ENCODE measurements around the gene ESPNL. TPM values are rescaled to one million over a fixed set of nuclear protein-coding genes. Genes with fewer than 3 reads are reported as not detected.
"Not testable (repeated sequence)": the region's sequence is repeated elsewhere in the genome, so short reads cannot be mapped to it uniquely, and the experiment has no call there.

ESPNL gene
- total RNA-seq, 1 donor from 2014 or later, result under 0.01 TPM

DNA sequence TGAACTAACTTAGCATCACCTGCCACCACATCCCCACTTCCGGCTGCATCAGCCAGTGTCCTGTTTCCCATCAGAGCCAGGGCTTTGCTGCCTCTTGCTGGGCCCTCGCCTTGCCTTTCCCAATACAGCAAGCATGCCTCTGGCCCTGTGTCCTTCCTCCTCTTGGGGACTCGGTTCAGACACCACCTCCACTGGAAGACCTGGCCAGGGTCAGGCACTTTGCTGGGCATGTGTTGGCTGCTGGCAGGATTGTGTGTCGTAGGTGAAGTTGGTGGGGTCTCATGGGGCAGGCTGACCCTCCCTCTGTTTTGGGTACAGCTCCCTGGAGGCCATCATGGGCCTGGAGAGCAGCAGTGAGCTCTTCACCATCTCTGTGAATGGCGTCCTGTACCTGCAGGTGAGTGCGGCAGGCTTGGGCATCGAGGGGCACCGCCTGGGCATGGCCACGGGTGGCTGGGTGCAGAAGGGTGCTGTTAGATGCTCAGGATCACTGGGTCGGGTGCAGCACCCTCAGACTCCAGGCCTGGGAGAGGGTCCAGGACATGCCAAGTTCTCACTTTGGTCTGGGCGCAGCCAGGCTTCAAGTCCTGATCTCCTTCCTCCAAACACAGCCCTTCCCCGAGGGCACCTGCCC is 65.3 kb downstream of the ESPNL start:
- no peak for FAIRE-seq
- DNase-seq (ENCODE audit: low spot score in 2 of 2), result peak in 1 of 2 donors; percentile 11

DNA sequence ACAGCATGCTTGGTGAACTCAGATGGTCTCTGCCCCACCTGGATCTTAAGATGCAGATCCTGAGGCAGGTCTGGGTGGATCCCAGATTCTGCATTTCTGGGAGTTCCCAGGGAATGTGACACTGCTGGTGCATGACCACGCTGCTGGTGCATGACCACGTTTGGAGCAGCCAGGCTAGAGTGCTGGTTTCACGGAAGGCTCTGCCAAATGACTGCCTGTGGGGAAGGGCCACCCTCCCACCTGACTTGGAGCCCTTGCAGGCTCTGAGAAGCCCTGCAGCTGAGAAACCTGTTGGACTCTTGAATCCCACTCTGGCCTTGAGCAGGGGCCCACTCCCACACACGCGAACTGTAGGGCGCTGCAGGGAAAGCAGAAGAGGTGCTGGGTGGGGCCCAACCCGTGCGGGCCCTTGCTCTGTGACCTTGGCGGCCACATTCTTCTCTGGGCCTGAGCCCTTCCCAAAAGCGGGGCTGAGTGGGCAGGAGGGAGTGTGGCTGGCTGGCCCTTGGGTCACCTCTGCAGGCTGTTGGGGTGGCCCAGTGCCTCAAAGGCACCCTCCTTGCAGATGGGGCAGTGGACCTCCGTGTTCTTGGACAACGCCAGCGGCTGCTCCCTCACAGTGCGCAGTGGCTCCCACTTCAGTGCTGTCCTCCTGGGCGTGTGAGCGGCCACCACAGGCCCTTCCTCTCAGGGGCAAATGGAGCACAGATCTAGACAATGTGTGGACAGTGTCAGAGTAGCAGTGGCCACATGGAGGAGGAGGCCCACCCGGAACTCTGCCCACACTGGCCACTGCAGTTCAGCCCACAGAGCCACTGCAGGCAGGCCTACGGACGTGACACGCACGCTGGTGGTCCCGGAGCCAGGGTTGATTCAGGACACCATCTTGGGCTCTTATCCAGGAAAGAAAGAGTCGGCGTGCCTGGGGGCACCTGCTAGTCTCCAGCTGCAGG is 66.5 kb downstream of the ESPNL start:
- no peak for FAIRE-seq
- no peak for DNase-seq (ENCODE audit: low spot score in 2 of 2)

DNA sequence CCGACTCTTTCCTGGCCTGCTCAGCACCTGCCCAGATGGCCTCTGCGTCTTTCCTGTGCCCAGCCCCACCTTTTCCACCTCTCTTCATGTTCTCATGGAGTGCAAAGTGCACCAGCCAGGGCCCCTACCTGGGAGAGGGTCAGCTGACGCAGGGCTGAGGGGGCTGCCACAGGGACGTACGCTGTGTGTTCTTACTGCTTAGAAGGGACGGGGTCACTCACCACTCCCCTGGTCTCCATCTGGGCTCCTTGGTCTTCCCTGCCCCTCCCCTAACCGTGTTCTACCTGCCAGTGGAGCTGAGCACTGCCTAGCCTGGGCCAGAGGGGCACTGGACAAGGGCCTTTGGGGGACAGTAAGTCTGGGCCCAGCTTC is 67.2 kb downstream of the ESPNL start:
- DNase-seq (ENCODE audit: low spot score in 2 of 2) (no peak), FAIRE-seq (no peak)

DNA sequence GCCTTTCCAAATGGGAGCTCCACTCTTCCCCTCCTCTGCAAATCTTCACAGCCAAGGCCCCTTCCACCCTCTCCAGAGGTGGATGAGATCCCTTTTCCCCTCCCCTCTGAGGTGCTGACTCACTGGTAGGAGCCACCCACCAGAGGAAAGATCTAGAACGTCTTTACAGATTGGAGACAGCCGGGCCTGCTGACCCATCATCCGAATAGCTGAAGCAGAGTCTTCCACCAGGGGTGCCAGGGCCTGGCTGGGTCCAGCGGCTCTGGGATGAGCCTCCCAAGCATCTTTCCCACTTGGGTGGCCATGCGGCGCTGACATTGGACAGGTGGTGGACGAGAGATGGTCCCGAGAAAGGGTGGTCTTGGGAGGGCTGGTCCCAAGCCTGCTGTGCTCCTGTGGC is 67.6 kb downstream of the ESPNL start:
- FAIRE-seq, result no peak
- DNase-seq (ENCODE audit: low spot score in 2 of 2), result no peak

DNA sequence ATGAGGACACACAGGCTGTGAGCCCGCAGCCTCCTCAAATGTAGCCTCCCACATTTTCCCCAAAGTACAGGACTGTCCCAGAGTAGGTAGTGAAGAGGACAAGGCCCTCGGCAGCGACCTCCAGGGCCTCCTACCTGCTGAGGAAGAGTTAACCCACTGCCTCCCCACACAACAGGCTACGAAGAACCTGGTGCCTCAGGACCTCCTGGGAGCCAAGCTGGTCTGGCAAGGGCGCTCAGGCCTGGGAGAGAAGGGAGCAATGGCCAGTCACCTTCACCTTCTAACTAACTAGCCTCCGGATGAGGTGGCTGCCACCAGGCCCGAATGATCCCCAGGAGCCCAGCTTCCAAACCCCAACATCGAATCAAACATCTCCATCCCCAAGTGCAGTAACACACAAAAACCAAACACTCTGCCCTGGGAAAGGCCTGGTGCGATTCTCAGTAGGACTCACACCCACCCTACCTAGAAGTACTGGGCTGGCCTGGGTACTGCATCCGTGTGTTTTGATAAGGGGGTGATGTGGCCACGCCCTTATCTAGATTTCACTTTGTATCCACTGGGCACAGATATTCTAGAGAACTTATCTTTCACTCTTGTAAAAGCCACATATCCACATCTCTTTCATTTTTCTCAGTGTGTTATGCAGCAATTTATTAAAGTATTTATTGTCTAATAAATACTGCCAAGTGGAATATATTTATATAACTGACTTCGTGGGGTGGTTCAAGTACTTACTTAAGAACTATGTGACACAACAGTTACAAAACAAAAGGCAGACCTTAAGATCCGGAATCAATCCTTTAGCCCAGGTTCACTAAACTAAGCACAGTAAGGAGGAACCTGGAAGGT is 68.3 kb downstream of the ESPNL start:
- no peak for FAIRE-seq

DNA sequence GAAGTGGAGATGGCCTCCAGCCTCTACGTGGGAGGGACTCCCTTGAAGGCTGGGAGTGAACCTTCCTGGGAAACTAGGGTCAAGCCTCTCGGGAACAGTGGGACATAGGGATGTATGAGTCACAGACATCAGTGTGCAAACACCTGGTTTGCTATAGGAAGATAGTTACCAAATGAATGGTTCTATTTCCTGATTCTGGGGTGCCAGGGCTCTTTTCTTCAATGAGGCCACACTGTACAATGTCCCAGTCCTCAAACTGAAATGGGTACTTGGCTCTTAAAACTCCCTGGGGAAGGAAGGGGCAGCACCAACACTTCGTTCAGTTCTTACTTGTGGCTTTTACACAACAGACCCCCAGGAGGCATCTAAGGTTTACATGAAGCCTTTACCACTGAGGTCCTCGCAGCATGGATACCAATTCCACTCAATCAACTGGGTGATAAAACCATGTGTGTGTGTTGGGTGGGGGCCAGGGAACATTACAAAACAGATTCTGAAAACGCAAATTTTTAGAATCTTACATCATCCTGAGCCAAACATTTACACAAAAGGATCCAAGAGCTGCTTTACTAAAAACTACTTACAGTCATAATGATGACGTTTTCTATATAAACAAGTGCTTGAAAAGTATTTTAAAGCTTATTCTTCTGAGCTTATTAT is 69.0 kb downstream of the ESPNL start:
- DNase-seq (ENCODE audit: low spot score in 2 of 2) (peak in 1 of 2 donors; percentile 21), FAIRE-seq (no peak)

More for the DNA sequence above, 68.3 kb downstream of the ESPNL start:
- no peak for DNase-seq (ENCODE audit: low spot score in 2 of 2)

DNA sequence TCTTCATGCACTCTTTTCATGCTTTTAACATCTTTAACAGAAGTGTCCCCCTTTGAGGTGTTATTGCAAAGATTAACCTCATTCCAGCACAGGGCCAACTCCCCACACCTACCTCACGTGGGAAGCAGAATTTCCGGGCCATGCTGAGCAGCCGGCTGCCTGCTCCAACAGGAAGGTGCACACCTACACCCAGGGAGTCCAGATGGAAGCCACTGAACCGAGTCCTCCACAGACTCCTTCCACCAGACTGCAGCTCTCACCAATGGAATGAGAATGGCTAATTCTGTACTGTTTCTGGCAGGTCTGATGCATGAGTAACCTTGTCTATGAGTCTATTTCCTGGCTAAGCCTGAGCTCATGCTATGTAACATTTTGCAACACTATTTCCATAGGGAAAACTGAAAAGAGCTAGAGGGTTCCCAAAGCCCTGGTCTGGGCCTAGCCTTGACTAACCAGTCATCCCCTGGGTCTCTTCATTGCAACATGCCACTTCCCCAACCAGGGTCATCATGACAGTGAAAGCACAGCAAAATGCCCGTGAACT is 69.6 kb downstream of the ESPNL start:
- DNase-seq (ENCODE audit: low spot score in 2 of 2), result peak in 1 of 2 donors; percentile 29
- FAIRE-seq, result no peak

DNA sequence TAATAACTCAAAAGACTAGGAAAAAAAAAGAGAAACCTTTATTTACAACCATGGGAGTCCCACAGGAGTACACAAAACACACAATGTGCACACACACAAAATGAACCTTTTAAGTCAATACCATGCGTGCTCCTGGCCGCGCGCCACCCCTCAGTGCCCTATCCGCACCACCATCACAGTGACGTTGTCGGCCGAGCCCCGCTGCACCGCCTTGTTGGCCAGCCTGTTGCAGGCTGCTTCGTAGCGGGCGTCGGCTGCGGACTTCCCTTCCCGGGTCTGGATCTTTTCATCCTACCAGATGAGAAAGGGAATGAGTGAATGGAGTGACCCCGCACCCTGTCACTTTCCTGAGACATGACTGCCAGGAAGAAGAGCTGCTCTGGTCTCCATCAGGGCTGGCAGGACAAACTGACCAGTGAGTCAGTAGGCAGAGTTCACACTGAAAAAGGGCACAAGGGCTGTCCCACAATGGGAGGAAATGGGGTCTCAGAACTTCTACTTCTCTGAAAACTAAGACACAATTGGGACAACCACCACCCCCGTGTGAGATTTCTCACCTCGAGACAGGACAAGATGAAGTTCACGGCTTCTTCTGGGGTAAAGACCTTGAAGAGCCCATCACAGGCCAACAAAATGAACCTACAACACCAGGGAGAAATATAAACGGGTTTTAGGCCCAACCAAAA is 70.4 kb downstream of the ESPNL start:
- DNase-seq (ENCODE audit: low spot score in 2 of 2), result no peak
- FAIRE-seq, result no peak

DNA sequence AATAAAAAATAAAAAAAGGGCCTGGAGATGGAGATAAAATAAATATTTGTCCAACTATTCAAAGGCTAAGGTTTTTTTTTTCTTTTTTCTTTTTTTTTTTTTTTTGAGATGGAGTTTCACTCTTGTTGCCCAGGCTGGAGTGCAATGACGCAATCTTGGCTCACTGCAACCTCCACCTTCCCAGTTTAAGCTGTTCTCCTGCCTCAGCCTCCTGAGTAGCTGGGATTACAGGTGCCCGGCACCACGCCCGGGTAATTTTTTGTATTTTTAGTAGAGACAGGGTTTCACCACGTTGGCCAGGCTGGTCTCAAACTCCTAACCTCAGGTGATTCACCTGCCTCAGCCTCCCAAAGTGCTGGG is 70.9 kb downstream of the ESPNL start:
- not testable (repeated sequence) for FAIRE-seq; DNase-seq (ENCODE audit: low spot score in 2 of 2)

DNA sequence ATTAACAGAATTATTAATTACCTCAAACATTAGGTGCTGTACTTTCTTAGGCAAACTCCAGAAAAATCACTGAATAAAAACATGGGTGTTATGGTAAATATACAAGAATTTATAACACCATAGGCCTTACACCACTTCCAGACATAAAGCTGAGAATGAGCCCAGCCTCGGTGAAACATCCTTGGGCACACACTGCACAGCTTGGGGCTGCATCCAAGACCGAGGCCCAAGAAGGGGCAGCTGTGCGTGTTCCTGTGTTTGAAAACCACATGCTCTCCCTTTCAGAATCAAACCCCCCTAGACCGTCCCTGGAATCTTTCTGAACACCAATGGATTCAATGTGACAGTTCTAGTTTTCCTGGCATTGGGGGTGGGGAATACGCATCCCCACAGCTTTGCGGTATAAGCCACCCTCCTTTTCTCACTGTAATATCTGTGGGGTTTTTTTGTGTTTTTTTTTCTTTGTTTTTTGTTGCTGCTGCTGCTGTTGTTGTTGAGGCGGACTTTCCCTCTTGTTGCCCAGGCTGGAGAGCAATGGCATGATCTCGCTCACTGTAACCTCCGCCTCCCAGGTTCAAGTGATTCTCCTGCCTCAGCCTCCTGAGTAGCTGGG is 71.5 kb downstream of the ESPNL start:
- DNase-seq (ENCODE audit: low spot score in 2 of 2), result no peak
- no peak for FAIRE-seq

DNA sequence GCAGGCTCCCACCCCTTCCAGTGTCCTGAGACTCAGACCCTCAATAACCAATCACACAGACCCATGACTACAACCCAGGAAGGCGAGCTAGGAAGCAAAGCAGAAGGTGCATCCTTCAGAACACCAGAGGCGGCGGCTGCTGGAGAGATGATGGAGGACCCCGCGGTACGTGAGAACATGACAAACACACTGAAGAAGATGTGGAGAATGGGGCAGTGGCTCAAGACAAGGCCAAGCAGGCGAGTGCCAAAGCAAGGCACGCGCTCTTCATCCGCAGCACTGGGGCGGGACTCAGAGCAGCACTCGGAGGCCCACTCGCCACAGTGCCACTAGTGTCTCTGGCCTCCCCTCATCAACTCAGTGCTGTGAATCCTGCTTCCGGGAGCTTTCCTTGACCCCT is 72.3 kb downstream of the ESPNL start:
- DNase-seq (ENCODE audit: low spot score in 2 of 2) (no peak), FAIRE-seq (no peak)

DNA sequence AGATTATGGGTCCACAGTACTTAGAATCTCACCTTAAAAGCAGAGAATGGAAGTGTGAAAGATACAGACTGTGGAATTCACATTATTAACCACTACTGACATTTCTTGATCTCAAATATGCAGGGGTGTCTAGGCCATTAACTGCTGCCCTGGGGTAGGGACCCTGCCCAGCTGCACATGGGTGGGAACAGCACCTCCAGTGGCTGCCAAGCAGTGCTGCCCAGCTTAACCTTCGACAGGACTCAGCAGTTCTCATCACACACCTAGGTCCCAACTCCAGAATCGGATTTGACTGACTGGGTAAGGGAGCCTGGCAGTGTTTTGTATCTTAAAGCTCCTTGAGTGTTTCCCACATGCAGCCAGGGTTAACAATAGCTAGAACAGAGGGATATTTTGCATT is 73.6 kb downstream of the ESPNL start:
- FAIRE-seq, result no peak
- no peak for DNase-seq (ENCODE audit: low spot score in 2 of 2)

DNA sequence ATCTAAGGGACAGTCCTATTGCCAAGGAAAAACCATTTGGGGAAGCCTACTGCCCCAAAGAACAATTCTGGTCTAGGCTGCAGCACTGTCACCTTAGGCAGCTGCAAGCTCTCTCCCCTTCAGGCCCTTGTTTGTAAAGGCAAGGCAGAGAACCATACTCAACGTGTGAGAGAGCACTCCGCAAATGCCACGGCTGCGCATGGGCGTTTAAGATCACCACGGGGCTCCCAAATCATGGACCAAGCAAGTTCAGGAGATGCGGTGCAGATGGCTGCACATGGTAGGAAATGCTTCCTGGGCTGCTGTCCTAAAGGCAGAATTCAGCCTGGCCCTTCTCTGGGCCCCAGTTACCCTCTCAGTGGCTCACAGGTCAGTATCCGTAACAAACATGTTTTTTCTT is 74.2 kb downstream of the ESPNL start:
- DNase-seq (ENCODE audit: low spot score in 2 of 2), result no peak
- no peak for FAIRE-seq

DNA sequence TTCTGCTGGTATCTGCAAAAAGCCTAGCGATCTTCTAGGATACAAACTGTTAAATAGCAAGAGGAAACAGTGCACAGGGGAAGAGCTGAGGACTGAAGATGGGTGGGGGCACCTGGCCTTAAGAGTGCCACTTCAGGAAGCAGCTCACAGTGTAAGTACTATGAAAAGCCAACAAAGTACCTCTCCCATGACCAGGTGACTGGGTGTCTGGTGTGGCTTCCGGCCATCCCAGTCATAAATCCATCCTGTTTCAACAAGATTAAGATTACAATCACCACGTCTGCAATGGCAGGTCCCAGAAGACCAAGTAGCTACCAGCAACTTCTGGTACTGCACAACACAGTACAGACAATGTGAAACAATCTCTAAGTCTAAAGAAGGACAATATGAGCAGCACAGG is 74.6 kb downstream of the ESPNL start:
- DNase-seq (ENCODE audit: low spot score in 2 of 2), result no peak
- no peak for FAIRE-seq

DNA sequence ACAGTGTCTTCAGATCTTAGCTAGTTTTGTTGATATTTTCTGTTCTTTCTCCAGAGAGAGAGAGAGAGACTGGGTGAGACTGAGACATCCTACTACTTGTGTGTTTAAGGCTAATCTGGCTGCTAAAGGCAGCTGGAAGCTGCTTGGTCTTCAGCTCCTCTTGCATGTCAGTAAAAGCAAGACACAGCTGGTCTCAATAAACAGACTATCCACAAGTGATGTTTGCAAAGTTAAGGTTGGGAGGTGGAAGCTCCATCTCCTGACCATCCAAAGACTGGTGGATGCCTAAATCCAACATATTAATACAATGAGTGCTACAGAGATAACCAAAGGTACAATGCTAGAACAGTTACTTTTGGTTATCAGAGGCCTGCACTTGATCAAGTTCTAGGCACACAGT is 76.5 kb downstream of the ESPNL start:
- FAIRE-seq, result no peak
- DNase-seq (ENCODE audit: low spot score in 2 of 2), result no peak

DNA sequence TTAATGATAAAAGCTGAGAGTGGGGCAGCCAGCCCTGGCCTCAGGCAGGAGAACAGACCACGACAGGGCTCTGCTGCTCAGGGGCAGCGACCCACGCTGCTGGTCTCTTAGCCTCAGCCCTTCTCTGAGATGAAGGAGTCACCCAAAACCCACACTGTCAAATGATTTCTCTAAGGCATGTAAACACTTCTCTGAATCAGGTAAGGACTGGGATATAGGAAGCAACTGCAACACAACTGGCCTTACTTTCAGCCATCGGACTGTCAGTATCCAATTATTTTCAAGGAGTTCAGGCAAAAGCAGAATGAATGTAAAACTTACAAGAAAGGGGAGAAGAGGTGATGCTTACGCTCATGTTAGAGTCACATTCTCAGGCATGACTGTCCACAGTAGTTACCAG is 80.4 kb downstream of the ESPNL start:
- DNase-seq (ENCODE audit: low spot score in 2 of 2) (no peak), FAIRE-seq (no peak)

DNA sequence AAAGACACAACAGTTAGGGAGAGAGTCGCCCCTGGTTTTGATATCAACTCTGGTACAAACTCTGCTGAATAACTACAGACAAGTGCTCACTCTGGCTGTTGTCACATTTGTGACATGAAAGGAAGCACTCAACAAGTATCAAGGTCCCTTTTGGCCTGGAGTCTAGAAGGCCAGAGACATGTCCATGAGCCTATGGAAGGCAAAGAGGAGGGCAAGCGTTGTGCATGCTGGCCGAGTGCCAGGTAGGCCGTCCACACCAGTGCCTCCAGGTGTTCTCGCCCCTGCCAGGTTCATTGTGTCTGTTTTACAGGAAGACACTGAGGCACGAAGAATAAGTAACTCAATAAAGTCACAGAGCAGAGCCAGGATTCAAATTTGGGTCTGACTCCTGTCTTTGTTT is 82.2 kb downstream of the ESPNL start:
- FAIRE-seq (no peak), DNase-seq (ENCODE audit: low spot score in 2 of 2) (no peak)

All from frontal cortex (tissue), 4 donors.